ENCODE data around the gene ZCCHC8.

GRCh38 chr12:122454739-122455138, 46.0 kb downstream of the ZCCHC8 start:
- TF ChIP-seq CTCF (IDR thresholded peaks at IDR 0.05) (no peak), ZC3H11A (IDR thresholded peaks at IDR 0.05) (no peak), PHF8 (IDR thresholded peaks at IDR 0.05; ENCODE audit: borderline replicate concordance, low read depth) (no peak), USF2 (IDR thresholded peaks at IDR 0.05) (no peak), CHD2 (IDR thresholded peaks at IDR 0.05; ENCODE audit: low read length, partially characterized antibody) (no peak), RAD21 (conservative IDR thresholded peaks at IDR 0.05 in 1 of 2, IDR thresholded peaks at IDR 0.05 in 1 of 2) (no peak), MYC (IDR thresholded peaks at IDR 0.05; ENCODE audit: borderline replicate concordance, low read length) (no peak), BHLHE40 (IDR thresholded peaks at IDR 0.05; ENCODE audit: low read depth, low read length) (no peak)
- TF ChIP-seq, protein P1, sequence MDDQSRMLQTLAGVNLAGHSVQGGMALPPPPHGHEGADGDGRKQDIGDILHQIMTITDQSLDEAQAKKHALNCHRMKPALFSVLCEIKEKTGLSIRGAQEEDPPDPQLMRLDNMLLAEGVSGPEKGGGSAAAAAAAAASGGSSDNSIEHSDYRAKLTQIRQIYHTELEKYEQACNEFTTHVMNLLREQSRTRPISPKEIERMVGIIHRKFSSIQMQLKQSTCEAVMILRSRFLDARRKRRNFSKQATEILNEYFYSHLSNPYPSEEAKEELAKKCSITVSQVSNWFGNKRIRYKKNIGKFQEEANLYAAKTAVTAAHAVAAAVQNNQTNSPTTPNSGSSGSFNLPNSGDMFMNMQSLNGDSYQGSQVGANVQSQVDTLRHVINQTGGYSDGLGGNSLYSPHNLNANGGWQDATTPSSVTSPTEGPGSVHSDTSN (IDR thresholded peaks at IDR 0.05) = no peak
- TF ChIP-seq, protein P2, sequence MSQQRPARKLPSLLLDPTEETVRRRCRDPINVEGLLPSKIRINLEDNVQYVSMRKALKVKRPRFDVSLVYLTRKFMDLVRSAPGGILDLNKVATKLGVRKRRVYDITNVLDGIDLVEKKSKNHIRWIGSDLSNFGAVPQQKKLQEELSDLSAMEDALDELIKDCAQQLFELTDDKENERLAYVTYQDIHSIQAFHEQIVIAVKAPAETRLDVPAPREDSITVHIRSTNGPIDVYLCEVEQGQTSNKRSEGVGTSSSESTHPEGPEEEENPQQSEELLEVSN (IDR thresholded peaks at IDR 0.05; ENCODE audit: borderline replicate concordance, low read depth) = no peak
